ENCODE measurements around the gene KIAA1328. TPM values are rescaled to one million over a fixed set of nuclear protein-coding genes. Genes with fewer than 3 reads are reported as not detected.
A peak's percentile ranks its signal among the peaks of the same experiment; 100 is the strongest.

The KIAA1328 gene
- total RNA-seq, 1 donor from 2014 or later = 17.8 TPM

- Histone ChIP-seq H3K27ac (no peak overlapping the region), H3K27me3 (ENCODE audit: low read depth) (no peaks in the 10 kb centered on the region), H3K36me3 (peaks cover 80% of the 10 kb centered on the region), H3K4me3 (no peak overlapping the region), H3K4me1 (no peaks in the 10 kb centered on the region), H3K9me3 (no peaks in the 10 kb centered on the region)
- DNase-seq = no peak
- TF ChIP-seq CTCF (IDR thresholded peaks at IDR 0.05) = no peak
- no peak for ATAC-seq
- intact Hi-C loops (cut with DNase I) = no loop called here
Observed at GRCh38 chr18:36792634-36793283, 36.2 kb upstream of the KIAA1328 start.

GRCh38 chr18:36798738-36799473 lies 30.0 kb upstream of the KIAA1328 start:
- ATAC-seq = no peak
- Histone ChIP-seq H3K36me3 (peaks cover 96% of the 10 kb centered on the region), H3K4me3 (no peak overlapping the region), H3K9me3 (no peaks in the 10 kb centered on the region), H3K4me1 (no peaks in the 10 kb centered on the region), H3K27ac (no peak overlapping the region), H3K27me3 (ENCODE audit: low read depth) (no peaks in the 10 kb centered on the region)
- intact Hi-C loops (cut with DNase I) = no loop called here
- DNase-seq = no peak
- TF ChIP-seq CTCF (IDR thresholded peaks at IDR 0.05) = no peak

- ATAC-seq = no peak
- H3K27me3 ChIP-seq (ENCODE audit: low read depth) = no peaks in the 10 kb centered on the region
- no peak overlapping the region for H3K27ac ChIP-seq
- peaks cover 76% of the 10 kb centered on the region for H3K36me3 ChIP-seq
- intact Hi-C loops (cut with DNase I) = no loop called here
- H3K9me3 ChIP-seq = no peaks in the 10 kb centered on the region
- peaks cover 3% of the 10 kb centered on the region for H3K4me1 ChIP-seq
- H3K4me3 ChIP-seq = no peak overlapping the region
- no peak for TF ChIP-seq CTCF (IDR thresholded peaks at IDR 0.05)
- no peak for DNase-seq
Observed at GRCh38 chr18:36805105-36805504, 23.8 kb upstream of the KIAA1328 start.

GRCh38 chr18:36808681-36809080 lies 20.2 kb upstream of the KIAA1328 start:
- Histone ChIP-seq H3K9me3 (no peaks in the 10 kb centered on the region), H3K4me1 (peaks cover 16% of the 10 kb centered on the region), H3K4me3 (no peak overlapping the region), H3K27me3 (ENCODE audit: low read depth) (no peaks in the 10 kb centered on the region), H3K36me3 (peaks cover 45% of the 10 kb centered on the region), H3K27ac (no peak overlapping the region)
- DNase-seq = no peak
- TF ChIP-seq CTCF (IDR thresholded peaks at IDR 0.05) = no peak
- intact Hi-C loops (cut with DNase I) = no loop called here
- no peak for ATAC-seq

GRCh38 chr18:36809590-36810381 lies 19.1 kb upstream of the KIAA1328 start:
- H3K36me3 ChIP-seq = peaks cover 34% of the 10 kb centered on the region
- no peak overlapping the region for H3K27ac ChIP-seq
- intact Hi-C loops (cut with DNase I) = no loop called here
- no peaks in the 10 kb centered on the region for H3K27me3 ChIP-seq (ENCODE audit: low read depth)
- DNase-seq (no peak), ATAC-seq (peak; percentile 83 to 88)
- peaks cover 16% of the 10 kb centered on the region for H3K4me1 ChIP-seq
- H3K4me3 ChIP-seq = no peak overlapping the region
- H3K9me3 ChIP-seq = no peaks in the 10 kb centered on the region
- peak; percentile 89 for TF ChIP-seq CTCF (IDR thresholded peaks at IDR 0.05)
